DND-41 (cell line): ENCODE measurements around the gene PRKCB.

Experiments used
- CTCF ChIP-seq: IDR thresholded peaks from 2 replicates; pipeline ENCODE4 v1.5.1; 2012; ENCODE audit warnings: borderline replicate concordance, low read length, moderate library complexity, mild to moderate bottlenecking; ENCODE audit not compliant: poor library complexity, severe bottlenecking; ENCODE audit errors: extremely low read depth
- EZH2 ChIP-seq: IDR thresholded peaks from 3 replicates; pipeline ENCODE4 v1.6.1; 2012; ENCODE audit warnings: borderline replicate concordance, low read depth, mild to moderate bottlenecking, moderate library complexity, low read length, inconsistent platforms; ENCODE audit not compliant: severe bottlenecking

DNA sequence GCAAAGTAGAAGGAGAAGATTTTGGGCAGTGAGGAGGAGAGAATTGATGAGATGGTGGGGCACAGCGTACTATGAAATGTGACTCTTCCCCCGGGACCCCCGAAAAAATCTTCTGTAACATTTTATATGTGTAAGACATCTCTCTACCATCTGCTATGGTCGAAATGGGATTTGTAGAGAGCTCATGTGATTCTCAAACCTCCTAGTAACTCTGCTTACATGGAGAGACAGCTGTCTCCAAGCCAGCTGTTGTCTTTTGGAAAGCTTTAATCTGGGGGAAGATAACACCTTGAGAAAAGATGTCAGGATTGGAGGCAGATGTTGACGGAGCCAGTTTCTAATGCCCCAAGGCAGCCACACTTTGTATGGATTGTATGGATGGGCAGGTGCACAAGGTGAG, 94.1 kb downstream of the PRKCB start:
- TF ChIP-seq EZH2 (no peak), CTCF (no peak)
